Femur (tissue), 1 donor: ENCODE data around the gene CCL17.
"Not testable (repeated sequence)": the region's sequence is repeated elsewhere in the genome, so short reads cannot be mapped to it uniquely, and the experiment has no call there.

Experiments used
- DNase-seq: peaks from one replicate; pipeline ENCODE4 v3.0.0-alpha.2; 2017

Gene CCL17

DNA sequence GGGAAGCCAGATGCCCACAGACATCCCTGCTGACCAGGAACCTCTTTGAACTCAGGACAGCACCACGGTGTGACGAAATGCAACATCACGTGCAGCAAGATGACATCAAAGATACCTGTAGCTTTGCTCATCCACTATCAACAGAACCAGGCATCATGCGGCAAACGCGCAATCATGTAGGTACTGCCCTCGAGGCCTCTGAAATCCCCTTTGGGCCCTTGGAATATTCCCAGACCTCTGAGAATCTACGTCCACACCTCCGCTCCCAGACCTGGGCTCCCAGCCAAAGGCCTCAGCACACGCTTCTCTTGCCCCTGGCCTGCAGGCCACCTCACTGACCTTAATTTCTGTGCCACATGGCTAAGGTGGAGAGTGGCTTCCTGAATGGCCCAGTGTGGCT is 25.0 kb upstream of the CCL17 start:
- no peak for DNase-seq

DNA sequence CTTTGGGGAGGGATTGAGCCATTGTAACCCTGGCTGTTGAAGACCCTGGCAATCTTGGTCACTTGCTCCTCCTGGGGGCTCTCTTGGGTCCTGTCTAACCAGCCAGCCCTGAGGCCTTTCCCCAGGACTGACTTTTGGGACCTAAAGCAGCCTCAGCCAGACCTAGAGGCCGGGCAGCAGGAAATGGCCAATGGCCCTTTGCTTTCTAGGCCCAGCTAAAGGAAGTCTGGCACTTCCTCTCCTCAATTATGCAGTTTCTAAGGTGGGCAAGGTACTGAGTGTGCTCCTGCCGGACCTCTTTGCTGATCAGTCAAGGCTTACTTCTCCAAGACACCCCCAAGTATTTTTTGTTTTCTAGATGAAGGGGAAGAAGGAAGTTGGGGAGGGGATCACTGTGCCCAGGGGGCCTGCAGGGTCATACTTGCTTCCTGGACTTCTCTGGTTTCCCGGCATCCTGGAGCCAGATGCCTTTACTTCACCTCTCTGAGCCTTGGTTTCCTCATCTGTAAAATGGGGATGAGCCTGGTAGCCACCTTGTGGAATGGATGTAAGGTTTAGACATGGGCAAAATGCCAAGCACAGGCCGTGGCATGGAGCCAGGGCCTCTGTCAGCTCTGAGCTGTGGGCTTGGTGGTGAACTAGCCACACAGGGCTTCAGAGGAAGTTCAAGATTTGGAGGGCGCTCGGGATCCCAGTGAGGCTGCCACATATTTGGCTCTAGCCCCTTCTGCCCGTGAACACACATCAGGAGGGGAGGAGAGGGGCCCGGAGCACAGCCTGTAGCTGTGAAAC is 23.7 kb upstream of the CCL17 start:
- no peak for DNase-seq

DNA sequence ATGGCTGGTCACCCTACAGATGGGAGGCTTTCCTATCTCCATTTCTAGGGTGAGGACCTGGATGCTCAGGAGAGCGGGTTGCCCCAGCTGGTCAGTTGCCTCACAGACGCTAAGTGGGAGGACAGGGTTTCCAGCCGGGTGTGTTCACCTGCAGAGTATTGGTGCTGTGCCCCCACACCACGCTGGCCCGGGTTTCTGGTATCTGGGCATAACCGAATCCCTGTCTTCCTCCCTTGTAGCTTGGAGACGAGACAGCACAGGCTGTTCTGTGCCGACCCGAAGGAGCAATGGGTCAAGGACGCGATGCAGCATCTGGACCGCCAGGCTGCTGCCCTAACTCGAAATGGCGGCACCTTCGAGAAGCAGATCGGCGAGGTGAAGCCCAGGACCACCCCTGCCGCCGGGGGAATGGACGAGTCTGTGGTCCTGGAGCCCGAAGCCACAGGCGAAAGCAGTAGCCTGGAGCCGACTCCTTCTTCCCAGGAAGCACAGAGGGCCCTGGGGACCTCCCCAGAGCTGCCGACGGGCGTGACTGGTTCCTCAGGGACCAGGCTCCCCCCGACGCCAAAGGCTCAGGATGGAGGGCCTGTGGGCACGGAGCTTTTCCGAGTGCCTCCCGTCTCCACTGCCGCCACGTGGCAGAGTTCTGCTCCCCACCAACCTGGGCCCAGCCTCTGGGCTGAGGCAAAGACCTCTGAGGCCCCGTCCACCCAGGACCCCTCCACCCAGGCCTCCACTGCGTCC is 22.6 kb upstream of the CCL17 start:
- no peak for DNase-seq

DNA sequence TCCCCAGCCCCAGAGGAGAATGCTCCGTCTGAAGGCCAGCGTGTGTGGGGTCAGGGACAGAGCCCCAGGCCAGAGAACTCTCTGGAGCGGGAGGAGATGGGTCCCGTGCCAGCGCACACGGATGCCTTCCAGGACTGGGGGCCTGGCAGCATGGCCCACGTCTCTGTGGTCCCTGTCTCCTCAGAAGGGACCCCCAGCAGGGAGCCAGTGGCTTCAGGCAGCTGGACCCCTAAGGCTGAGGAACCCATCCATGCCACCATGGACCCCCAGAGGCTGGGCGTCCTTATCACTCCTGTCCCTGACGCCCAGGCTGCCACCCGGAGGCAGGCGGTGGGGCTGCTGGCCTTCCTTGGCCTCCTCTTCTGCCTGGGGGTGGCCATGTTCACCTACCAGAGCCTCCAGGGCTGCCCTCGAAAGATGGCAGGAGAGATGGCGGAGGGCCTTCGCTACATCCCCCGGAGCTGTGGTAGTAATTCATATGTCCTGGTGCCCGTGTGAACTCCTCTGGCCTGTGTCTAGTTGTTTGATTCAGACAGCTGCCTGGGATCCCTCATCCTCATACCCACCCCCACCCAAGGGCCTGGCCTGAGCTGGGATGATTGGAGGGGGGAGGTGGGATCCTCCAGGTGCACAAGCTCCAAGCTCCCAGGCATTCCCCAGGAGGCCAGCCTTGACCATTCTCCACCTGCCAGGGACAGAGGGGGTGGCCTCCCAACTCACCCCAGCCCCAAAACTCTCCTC is 21.9 kb upstream of the CCL17 start:
- no peak for DNase-seq

DNA sequence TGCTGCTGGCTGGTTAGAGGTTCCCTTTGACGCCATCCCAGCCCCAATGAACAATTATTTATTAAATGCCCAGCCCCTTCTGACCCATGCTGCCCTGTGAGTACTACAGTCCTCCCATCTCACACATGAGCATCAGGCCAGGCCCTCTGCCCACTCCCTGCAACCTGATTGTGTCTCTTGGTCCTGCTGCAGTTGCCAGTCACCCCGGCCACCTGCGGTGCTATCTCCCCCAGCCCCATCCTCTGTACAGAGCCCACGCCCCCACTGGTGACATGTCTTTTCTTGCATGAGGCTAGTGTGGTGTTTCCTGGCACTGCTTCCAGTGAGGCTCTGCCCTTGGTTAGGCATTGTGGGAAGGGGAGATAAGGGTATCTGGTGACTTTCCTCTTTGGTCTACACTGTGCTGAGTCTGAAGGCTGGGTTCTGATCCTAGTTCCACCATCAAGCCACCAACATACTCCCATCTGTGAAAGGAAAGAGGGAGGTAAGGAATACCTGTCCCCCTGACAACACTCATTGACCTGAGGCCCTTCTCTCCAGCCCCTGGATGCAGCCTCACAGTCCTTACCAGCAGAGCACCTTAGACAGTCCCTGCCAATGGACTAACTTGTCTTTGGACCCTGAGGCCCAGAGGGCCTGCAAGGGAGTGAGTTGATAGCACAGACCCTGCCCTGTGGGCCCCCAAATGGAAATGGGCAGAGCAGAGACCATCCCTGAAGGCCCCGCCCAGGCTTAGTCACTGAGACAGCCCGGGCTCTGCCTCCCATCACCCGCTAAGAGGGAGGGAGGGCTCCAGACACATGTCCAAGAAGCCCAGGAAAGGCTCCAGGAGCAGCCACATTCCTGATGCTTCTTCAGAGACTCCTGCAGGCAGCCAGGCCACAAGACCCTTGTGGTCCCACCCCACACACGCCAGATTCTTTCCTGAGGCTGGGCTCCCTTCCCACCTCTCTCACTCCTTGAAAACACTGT is 21.0 kb upstream of the CCL17 start:
- DNase-seq: peak; percentile 51

DNA sequence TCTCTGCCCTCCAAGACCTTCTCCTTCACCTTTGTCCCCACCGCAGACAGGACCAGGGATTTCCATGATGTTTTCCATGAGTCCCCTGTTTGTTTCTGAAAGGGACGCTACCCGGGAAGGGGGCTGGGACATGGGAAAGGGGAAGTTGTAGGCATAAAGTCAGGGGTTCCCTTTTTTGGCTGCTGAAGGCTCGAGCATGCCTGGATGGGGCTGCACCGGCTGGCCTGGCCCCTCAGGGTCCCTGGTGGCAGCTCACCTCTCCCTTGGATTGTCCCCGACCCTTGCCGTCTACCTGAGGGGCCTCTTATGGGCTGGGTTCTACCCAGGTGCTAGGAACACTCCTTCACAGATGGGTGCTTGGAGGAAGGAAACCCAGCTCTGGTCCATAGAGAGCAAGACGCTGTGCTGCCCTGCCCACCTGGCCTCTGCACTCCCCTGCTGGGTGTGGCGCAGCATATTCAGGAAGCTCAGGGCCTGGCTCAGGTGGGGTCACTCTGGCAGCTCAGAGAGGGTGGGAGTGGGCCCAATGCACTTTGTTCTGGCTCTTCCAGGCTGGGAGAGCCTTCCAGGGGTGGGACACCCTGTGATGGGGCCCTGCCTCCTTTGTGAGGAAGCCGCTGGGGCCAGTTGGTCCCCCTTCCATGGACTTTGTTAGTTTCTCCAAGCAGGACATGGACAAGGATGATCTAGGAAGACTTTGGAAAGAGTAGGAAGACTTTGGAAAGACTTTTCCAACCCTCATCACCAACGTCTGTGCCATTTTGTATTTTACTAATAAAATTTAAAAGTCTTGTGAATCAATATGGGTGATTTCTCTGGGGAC is 20.1 kb upstream of the CCL17 start:
- no peak for DNase-seq

DNA sequence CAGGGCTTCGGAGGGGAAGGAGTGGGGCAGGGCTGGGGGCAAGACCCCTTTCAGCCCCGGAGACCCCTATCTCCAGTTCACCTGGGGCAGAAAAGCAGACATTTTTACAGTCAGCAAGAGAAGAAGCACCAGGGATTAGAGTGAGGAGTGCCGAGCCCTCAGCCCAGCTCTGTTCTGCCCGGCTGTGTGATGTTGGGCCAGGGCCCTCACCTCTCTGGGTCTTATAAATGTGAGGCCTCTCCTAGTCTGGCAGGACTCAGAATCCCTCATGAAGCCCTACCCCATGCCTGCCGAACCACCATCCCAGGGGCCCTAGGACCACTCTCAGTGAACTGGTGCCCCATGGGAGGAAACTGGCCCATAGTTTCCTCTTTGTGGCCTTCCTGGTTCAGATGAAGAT is 19.5 kb upstream of the CCL17 start:
- no peak for DNase-seq

DNA sequence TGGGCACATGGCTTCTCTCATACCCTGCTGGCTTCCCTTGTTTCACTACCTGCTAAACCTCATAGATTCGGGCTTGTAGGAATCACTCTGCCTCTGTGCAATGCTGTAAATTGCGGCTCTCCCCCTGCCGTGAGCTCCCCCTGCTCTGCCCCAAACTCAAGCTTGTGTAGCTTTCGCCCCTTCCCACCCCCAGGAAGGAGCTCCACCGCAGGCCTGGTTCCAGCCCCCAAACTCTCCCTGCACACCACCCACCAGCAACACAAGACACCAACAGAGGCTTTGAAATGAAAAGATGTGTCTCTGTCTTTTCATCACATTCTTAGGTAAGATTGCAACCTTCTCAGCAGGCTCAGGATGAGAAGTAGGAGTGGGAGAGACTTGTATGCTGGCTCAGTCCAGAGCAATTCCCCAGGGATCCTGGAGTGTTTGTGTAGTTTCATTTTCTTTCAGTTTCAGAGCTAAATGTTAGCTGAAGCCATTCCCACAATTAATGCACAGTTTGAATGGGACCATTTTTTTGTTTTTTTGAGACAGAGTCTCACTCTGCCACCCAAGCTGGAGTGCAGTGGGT is 18.1 kb upstream of the CCL17 start:
- peak; percentile 45 for DNase-seq

DNA sequence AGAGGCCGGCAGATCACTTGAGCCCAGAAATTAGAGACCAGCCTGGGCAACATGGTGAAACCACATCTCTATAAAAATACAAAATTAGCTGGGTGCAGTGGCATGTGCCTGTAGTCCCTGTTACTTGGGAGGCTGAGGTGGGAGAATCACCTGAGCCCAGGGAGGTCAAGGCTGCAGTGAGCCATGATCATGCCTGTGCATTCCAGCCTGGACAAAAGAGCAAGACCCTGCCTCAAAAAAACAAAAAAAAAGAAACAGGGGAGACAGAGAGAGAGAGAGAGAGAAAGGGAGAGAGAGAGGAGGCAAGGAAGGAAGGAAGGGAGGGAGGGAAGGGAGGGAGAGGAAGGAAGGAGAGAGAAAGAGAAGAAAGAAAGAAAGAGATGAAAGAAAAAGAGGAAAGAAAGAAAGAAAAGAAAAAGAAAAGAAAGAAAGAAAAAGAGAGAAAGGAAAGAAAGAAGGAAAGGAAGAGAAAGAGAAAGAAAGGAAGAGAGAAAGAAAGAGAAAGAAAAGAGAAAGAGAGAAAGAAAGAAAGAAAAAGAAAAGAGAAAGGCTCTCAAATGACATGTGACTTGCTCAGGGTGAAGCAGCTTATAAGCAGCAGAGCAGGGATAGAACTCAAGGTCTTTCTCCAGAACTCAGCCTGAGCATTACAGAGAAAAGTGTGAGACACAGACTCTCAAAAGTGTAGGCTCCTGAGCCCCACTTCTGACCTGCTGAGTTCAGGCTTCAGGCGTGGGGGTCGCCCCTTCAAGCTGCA is 16.8 kb upstream of the CCL17 start:
- no peak for DNase-seq

DNA sequence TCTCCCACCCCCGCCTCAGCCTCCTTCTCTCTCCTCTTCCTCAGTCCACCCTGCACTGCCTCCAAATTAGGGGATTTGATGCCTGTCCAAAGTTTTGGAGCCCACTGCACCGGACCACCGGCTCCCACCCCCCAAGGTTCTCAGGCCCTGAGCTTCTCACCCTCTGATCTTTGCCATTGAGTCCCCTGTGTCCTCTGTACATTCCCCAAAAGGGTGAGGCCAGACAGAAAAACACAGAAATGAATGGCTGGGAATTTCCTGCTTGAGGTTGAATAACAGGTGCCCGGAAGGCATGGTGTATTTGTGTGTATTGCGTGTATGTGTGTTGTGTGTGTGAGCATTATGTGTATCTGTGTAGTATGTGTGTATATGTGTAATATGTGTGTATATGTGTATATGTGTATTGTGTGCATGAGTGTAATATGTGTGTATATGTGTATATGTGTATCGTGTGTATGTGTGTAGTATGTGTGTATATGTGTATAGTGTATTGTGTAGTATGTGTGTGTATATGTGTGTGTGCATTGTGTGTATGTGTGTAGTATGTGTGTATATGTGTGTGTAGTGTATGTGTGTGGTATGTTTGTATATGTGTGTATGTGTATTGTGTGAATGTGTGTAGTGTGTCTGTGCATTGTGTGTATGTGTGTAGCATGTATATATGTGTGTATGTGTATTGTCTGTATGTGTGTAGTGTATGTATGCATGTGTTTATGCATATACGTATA is 16.0 kb upstream of the CCL17 start:
- no peak for DNase-seq

DNA sequence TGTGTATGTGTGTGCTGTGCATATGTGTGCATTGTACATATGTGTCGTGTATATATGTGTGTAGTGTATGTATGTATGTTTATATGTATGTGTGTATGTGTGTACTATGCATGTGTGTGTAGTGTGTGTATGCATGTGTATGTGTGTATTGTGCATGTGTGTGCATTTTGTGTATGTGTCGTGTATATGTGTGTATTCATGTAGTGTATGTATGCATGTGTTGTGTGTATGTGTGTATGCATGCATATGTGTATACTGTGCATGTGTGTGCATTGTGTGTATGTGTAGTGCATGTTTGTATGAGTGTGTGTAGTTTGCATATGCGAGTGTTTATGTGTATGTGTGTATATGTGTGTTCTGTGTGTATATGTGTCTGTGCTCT is 15.5 kb upstream of the CCL17 start:
- DNase-seq: no peak

DNA sequence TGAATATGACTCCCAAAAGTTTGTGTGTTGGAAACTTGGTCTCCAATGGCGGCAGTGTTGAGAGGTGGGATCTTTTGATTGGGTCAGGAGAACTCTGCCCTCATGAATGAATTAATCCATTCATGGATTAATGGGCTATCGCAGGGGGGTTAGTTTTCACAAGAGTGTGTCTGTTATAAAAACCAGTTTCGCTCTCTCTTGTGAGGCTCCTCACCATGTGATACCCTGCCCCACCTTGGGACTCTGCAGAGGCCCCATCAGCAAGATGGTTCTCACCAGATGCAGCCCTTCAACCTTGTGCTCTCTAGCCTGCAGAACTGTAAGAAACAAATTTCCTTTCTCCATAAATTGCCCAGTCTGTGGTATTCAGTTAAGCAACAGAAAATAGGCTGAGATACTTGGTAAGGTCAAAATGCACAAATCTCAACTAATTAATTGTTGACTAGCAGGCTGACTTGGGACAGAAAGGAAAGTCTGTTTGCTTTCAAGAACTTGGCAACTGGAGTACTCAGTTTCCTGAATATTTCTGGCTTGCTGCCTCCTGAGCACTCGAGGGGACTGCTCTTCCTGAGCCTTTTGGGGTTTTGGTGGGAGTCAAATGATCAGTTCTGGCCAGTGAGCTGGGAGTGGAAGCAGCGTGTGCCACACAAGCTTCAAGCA is 13.8 kb upstream of the CCL17 start:
- no peak for DNase-seq

DNA sequence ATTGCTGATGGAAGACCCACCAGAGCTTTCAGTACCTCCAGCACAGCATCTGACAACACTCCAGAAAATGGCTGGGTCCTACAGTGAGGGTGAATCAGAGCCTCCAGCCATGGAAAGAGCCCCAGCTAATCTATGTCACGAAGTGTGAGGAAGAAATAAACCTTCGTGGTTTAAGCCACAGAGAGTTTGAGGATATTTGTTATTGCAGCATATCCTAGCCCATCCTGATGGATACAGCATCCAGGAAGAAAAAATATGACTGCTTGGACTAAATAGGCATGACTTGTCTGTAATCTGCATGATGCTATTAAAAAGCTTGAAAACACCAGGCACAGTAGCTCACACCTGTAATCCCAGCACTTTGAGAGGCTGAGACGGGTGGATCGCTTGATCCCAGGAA is 13.3 kb upstream of the CCL17 start:
- DNase-seq: no peak

DNA sequence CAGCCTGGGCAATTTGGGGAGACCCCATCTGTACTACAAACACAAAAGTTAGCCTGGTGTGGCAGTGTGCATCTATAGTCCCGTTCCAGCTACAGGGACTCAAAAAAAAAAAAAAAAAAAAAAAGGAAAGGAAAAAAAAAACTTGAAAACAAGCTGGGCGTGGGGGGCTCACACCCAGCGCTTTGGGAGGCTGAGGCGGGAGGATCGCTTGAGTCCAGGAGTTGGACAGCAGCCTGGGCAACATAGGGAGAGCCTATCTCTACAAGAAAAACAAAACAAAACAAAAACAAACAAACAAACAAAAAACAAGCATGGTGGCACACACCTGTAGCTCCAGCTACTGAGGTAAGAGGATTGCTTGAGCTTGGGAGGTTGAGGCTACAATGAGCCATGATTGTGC is 12.9 kb upstream of the CCL17 start:
- DNase-seq: no peak

DNA sequence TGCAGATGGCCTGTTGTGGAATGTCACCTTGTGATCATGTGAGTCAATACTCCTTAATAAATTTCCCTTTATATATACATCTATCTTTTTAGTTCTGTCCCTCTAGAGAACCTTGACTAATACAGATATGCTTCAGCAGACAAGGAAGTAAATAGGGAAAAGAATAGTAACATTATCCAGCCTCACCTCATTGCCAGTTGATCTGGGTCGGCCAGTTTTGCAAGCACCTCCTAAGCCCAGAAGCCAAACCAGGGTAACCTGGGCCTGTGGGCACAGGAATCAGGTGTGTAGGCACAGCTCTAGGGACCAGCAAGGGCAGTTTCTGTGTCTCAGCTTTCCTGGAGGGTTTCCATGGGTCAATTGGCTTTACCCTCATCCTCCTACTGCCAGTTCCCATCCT is 11.9 kb upstream of the CCL17 start:
- DNase-seq: no peak

DNA sequence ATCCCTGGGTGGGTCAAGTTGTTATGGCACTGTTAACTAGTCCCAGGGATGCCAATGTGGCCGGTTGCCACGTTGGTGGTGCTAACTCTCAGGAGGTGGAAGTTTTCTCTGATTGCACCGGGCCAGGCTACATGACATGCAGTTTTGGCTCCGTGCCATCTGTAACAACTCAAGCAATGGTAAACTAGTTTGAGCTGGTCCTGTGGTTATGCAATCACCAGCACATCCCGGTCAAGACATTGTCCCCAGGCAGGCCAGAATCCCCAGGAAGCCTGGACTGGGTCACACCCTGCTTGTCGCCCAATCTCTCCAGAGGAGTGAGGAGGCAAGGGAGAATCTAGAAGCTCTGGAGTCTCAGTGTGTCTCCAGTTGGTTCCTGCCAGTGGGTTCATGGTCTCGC is 10.1 kb upstream of the CCL17 start:
- DNase-seq: no peak

DNA sequence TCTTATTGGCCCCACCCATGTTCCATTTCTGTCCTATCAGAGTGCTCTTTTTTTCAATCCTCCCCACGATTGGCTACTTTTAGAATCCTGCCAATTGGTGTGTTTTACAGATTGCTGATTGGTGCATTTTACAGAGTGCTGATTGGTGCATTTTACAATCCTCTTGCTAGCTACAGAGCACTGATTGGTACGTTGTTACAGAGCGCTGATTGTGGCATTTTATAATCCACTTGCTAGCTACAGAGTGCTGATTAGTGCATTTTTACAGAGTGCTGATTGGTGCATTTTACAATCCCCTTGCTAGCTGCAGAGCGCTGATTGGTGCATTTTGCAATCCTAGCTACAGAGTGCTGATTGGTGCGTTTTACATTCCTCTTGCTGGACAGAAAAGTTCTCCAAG is 9.5 kb upstream of the CCL17 start:
- DNase-seq: no peak

DNA sequence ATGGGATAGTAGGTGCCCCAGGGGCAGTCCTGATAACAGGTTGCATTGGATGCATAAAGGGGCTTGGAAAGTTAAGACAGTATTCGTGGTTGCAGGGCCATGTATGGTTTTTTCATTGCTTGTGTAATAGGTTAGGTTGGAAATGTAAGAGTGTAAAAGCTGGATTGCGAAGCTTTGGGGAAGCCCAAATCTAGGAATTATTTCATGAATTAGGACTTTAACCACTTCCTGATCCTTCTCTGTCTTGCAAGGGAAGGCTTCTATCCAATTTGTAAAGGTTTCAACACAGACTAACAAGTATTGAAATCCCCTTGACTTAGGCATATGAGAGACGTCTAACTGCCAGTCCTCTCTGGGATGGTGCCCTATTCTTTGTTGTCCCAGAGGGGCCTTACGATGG is 7.8 kb upstream of the CCL17 start:
- DNase-seq: no peak

DNA sequence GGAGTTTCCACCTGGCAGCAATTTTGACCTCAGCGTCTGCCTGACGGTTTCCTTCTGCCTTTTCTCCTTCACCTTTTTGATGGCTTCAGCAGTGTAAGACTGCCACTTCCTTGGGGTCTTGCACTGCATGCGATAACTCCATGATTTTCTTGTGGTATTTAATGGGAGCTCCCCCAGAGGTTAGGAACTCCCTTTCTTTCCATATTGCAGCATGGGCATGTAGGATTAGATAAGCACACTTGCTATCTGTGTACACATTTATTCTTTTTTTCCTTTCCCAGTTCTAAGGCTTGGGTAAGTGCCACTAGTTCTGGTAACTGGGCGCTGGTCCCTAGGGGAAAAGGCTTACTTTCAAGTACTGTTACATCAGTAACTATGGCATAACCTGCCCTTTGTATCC is 7.1 kb upstream of the CCL17 start:
- DNase-seq: not testable (repeated sequence)
